HepG2 (cell line): ENCODE results near the gene NEGR1.

ENCODE experiments used
- CEBPZ ChIP-seq: IDR thresholded peaks from 2 replicates; pipeline ENCODE4 v1.6.1; 2012; ENCODE audit warnings: low read length, improper control_type of control experiment
- FOXA1 ChIP-seq, 2 experiments: fragments of 450-650 bp in 1 of 2; sonication (generic) in 1 of 2; formaldehyde crosslinking in 1 of 2; IDR thresholded peaks; 2 replicates each; pipeline versions ENCODE4 v1.4.0 to v1.6.1; 2016 to 2020; ENCODE audit warnings: missing genetic modification reagents in 1 of 2
- FOXP1 ChIP-seq, 2 experiments: fragments of 450-650 bp in 1 of 2; IDR thresholded peaks; 2 replicates each; pipeline ENCODE4 v1.6.1; 2017 to 2018; ENCODE audit warnings: antibody characterized with exemption in 1 of 2
- MXD4 ChIP-seq: IDR thresholded peaks from 2 replicates; pipeline ENCODE4 v1.6.1; 2016; ENCODE audit warnings: mild to moderate bottlenecking, missing biosample characterization, missing genetic modification reagents
- PCBP1 ChIP-seq: fragments of 200-400 bp; formaldehyde crosslinking; IDR thresholded peaks from 2 replicates; pipeline ENCODE4 v1.6.1; 2017; ENCODE audit warnings: mild to moderate bottlenecking, low read depth, low read length, borderline replicate concordance
- SIN3B ChIP-seq: fragments of 150-350 bp; IDR thresholded peaks from 2 replicates; pipeline ENCODE4 v1.6.1; 2014; ENCODE audit warnings: low read length
- TCF12 ChIP-seq, 2 experiments: fragments of 450-650 bp in 1 of 2; sonication (generic) in 1 of 2; formaldehyde crosslinking in 1 of 2; IDR thresholded peaks; 2 replicates each; pipeline versions ENCODE4 v1.6.1 to v1.8.0; 2017 to 2022; ENCODE audit warnings: antibody characterized with exemption in 1 of 2, mild to moderate bottlenecking in 1 of 2, missing genetic modification reagents in 1 of 2, moderate library complexity in 1 of 2
- ZNF274 ChIP-seq: sonication (generic); formaldehyde crosslinking; IDR thresholded peaks from 2 replicates; pipeline ENCODE4 v1.5.1; 2020; ENCODE audit warnings: mild to moderate bottlenecking, missing genetic modification reagents
- ZNF350 ChIP-seq: sonication (generic); formaldehyde crosslinking; IDR thresholded peaks from 2 replicates; pipeline ENCODE4 v1.4.0; 2020; ENCODE audit warnings: mild to moderate bottlenecking, low read depth, missing genetic modification reagents, borderline replicate concordance
- ZNF644 ChIP-seq: IDR thresholded peaks from 2 replicates; pipeline ENCODE4 v1.6.1; 2016; ENCODE audit warnings: low read depth
- TF ChIP-seq, protein P1 (sequence below): sonication (generic); formaldehyde crosslinking; IDR thresholded peaks from 2 replicates; pipeline ENCODE4 v1.4.0; 2020; ENCODE audit warnings: missing genetic modification reagents
- TF ChIP-seq, protein P2 (sequence below): sonication (generic); formaldehyde crosslinking; IDR thresholded peaks from 2 replicates; pipeline ENCODE4 v1.8.0; 2022; ENCODE audit warnings: missing genetic modification reagents, mild to moderate bottlenecking, borderline replicate concordance
- TF ChIP-seq, protein P3 (sequence below): sonication (generic); formaldehyde crosslinking; IDR thresholded peaks from 2 replicates; pipeline ENCODE4 v1.5.0; 2020; ENCODE audit warnings: mild to moderate bottlenecking, missing genetic modification reagents

DNA sequence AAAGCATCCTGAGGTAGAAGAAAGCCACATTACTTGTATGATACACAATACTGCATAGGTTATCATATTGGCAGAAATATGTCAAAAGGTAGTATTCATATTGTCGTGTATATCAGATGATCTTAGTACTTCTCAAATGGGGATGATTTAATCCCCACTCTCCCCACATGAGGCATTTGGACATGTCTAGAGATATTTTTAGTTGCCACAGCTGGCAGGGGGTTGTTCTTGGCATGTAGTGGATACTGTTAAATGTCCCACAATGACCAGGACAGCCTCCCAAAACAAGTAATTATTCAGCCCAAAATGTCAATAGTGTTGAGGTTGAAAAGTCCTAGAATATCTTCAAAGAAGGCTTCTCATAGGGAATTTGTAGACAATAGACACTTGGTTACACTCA, 162.8 kb downstream of the NEGR1 start:
- no peak for TF ChIP-seq MXD4
- TF ChIP-seq TCF12 (IDR thresholded peaks at IDR 0.05), result no peak
- no peak for TF ChIP-seq TCF12 (CRISPR knock-in tag; IDR thresholded peaks at IDR 0.05)
- TF ChIP-seq, protein P1, sequence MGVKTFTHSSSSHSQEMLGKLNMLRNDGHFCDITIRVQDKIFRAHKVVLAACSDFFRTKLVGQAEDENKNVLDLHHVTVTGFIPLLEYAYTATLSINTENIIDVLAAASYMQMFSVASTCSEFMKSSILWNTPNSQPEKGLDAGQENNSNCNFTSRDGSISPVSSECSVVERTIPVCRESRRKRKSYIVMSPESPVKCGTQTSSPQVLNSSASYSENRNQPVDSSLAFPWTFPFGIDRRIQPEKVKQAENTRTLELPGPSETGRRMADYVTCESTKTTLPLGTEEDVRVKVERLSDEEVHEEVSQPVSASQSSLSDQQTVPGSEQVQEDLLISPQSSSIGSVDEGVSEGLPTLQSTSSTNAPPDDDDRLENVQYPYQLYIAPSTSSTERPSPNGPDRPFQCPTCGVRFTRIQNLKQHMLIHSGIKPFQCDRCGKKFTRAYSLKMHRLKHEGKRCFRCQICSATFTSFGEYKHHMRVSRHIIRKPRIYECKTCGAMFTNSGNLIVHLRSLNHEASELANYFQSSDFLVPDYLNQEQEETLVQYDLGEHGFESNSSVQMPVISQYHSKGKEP, result no peak
- TF ChIP-seq, protein P2, sequence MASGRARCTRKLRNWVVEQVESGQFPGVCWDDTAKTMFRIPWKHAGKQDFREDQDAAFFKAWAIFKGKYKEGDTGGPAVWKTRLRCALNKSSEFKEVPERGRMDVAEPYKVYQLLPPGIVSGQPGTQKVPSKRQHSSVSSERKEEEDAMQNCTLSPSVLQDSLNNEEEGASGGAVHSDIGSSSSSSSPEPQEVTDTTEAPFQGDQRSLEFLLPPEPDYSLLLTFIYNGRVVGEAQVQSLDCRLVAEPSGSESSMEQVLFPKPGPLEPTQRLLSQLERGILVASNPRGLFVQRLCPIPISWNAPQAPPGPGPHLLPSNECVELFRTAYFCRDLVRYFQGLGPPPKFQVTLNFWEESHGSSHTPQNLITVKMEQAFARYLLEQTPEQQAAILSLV, result no peak
- no peak for TF ChIP-seq PCBP1
- no peak for TF ChIP-seq ZNF644 (CRISPR knock-in tag)
- TF ChIP-seq FOXA1 (IDR thresholded peaks at IDR 0.05), result no peak
- TF ChIP-seq FOXA1 (CRISPR knock-in tag; IDR thresholded peaks at IDR 0.05), result no peak
- no peak for TF ChIP-seq FOXP1 (IDR thresholded peaks at IDR 0.05)
- TF ChIP-seq FOXP1 (CRISPR knock-in tag; IDR thresholded peaks at IDR 0.05), result no peak
- TF ChIP-seq ZNF274, result no peak
- TF ChIP-seq, protein P3, sequence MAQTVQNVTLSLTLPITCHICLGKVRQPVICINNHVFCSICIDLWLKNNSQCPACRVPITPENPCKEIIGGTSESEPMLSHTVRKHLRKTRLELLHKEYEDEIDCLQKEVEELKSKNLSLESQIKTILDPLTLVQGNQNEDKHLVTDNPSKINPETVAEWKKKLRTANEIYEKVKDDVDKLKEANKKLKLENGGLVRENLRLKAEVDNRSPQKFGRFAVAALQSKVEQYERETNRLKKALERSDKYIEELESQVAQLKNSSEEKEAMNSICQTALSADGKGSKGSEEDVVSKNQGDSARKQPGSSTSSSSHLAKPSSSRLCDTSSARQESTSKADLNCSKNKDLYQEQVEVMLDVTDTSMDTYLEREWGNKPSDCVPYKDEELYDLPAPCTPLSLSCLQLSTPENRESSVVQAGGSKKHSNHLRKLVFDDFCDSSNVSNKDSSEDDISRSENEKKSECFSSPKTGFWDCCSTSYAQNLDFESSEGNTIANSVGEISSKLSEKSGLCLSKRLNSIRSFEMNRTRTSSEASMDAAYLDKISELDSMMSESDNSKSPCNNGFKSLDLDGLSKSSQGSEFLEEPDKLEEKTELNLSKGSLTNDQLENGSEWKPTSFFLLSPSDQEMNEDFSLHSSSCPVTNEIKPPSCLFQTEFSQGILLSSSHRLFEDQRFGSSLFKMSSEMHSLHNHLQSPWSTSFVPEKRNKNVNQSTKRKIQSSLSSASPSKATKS, result no peak
- no peak for TF ChIP-seq ZNF350 (CRISPR knock-in tag)
- no peak for TF ChIP-seq SIN3B
- TF ChIP-seq CEBPZ, result no peak
